ENCODE measurements around the gene HSPB1.

Gene HSPB1

DNA sequence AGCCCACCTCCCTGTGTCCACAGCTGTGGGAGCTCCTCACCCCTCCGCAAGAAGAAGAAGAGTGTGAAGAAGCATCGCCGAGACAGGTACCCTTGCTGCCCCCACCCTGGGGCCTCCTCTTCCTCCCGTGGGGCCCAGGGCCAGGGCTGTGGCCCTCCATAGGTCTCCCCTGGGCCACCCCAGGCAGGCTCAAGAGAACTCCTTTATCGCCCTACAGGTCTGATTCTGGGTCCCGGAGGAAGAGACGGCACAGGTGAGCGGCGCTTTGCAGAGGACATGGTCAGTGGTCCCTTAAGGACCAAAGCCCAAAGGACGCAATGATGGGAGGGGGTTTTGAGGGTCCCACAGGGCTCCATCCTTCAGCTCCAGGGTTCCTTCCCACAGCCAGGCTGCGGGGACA lies 41.1 kb upstream of the HSPB1 start:
- no peak for TF ChIP-seq NFRKB (IDR thresholded peaks at IDR 0.05)
- no peak for TF ChIP-seq ZNF384 (IDR thresholded peaks at IDR 0.05)
- no peak for TF ChIP-seq ELF4 (IDR thresholded peaks at IDR 0.05)
- no peak for TF ChIP-seq BHLHE40 (IDR thresholded peaks at IDR 0.05; ENCODE audit: borderline replicate concordance)
- no peak for TF ChIP-seq ARNT (IDR thresholded peaks at IDR 0.05)
- no peak for TF ChIP-seq FOXM1 (IDR thresholded peaks at IDR 0.05; ENCODE audit: borderline replicate concordance)
- TF ChIP-seq FOXA1 (IDR thresholded peaks at IDR 0.05) = no peak
- no peak for TF ChIP-seq CTBP1 (IDR thresholded peaks at IDR 0.05; ENCODE audit: borderline replicate concordance)
- no peak for TF ChIP-seq TARDBP (IDR thresholded peaks at IDR 0.05)
- TF ChIP-seq PKNOX1 (IDR thresholded peaks at IDR 0.05) = no peak
- no peak for TF ChIP-seq FOXK2 (IDR thresholded peaks at IDR 0.05)
- no peak for TF ChIP-seq SUZ12 (IDR thresholded peaks at IDR 0.05)
- no peak for TF ChIP-seq LEF1 (IDR thresholded peaks at IDR 0.05; ENCODE audit: borderline replicate concordance)
- TF ChIP-seq HDGF (IDR thresholded peaks at IDR 0.05; ENCODE audit: borderline replicate concordance) = no peak
- TF ChIP-seq SP1 (IDR thresholded peaks at IDR 0.05) = no peak
- TF ChIP-seq L3MBTL2 (conservative IDR thresholded peaks at IDR 0.05) = no peak
- ChIA-PET CTCF (interaction anchor here (2.8 kb wide), 1 partner anchor 83 kb away, joined by 15 read pairs; no protein-coding TSS in a partner anchor), POLR2A (no interaction called here)
- DNase-seq (ENCODE audit: extremely low spot score) = no peak

- ChIA-PET POLR2A (interaction anchor here (1.3 kb wide), 1 partner anchor 86 kb away, joined by 3 read pairs; no protein-coding TSS in a partner anchor), CTCF (interaction anchor here (0.8 to 2.8 kb wide), 7 partner anchors 7 to 88 kb away, joined by 3 to 15 read pairs (median 5); no protein-coding TSS in a partner anchor)
- no peak for TF ChIP-seq ZNF384 (IDR thresholded peaks at IDR 0.05)
- TF ChIP-seq FOXK2 (IDR thresholded peaks at IDR 0.05) = no peak
- TF ChIP-seq BHLHE40 (IDR thresholded peaks at IDR 0.05; ENCODE audit: borderline replicate concordance) = no peak
- no peak for TF ChIP-seq CTBP1 (IDR thresholded peaks at IDR 0.05; ENCODE audit: borderline replicate concordance)
- TF ChIP-seq L3MBTL2 (conservative IDR thresholded peaks at IDR 0.05) = no peak
- TF ChIP-seq NFRKB (IDR thresholded peaks at IDR 0.05) = no peak
- no peak for TF ChIP-seq SP1 (IDR thresholded peaks at IDR 0.05)
- TF ChIP-seq FOXA1 (IDR thresholded peaks at IDR 0.05) = no peak
- TF ChIP-seq ARNT (IDR thresholded peaks at IDR 0.05) = no peak
- TF ChIP-seq TARDBP (IDR thresholded peaks at IDR 0.05) = no peak
- TF ChIP-seq PKNOX1 (IDR thresholded peaks at IDR 0.05) = no peak
- TF ChIP-seq LEF1 (IDR thresholded peaks at IDR 0.05; ENCODE audit: borderline replicate concordance) = no peak
- TF ChIP-seq ELF4 (IDR thresholded peaks at IDR 0.05) = no peak
- DNase-seq (ENCODE audit: extremely low spot score) = no peak
Measured at GRCh38 chr7:76261931-76262330, 40.5 kb upstream of the HSPB1 start.

DNA sequence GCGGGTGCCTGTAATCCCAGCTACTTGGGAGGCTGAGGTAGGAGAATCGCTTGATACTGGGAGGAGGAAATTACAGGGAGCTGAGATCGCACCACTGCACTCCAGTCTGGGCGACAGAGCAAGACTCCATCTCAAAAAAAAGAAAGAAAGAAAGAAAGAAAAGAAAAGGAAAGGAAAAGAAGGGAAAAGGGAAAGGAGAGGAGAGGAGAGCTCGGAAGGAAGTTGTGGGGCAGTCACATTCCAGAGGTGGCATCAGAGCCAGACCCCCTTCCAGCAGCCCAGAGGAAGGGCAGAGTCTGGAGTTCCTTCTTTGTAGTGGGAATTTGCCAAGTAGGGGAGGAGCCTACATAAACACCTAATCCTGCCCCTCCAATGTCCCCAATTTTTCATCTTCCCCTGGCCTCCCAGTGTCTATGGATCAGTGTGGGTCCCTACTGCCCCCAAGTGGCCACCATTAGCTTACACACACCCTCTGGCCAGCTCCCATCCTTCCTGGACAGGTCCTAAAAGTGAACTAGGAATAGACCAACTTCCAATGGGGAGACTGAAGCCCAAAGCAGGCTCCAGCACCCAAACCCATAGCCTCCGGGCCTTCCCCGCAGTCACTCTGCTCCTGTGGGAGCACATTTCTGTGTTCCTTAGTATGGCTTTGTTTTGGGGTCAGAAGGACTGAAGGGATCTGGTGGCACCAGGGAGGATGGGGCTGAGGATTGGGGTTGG lies 39.6 kb upstream of the HSPB1 start:
- DNase-seq (ENCODE audit: extremely low spot score) = peak; percentile 59
- ChIA-PET POLR2A (interaction anchor here (0.6 to 1.3 kb wide), 5 partner anchors 28 to 97 kb away, joined by 3 to 4 read pairs (median 3); no protein-coding TSS in a partner anchor), CTCF (interaction anchor here (0.5 to 2.8 kb wide), 18 partner anchors 8 to 640 kb away, joined by 3 to 15 read pairs (median 4); partner anchors contain the start of gene ZP3)
- no peak for TF ChIP-seq PKNOX1 (IDR thresholded peaks at IDR 0.05)
- no peak for TF ChIP-seq FOXM1 (IDR thresholded peaks at IDR 0.05; ENCODE audit: borderline replicate concordance)
- no peak for TF ChIP-seq ZNF384 (IDR thresholded peaks at IDR 0.05)
- no peak for TF ChIP-seq TARDBP (IDR thresholded peaks at IDR 0.05)
- no peak for TF ChIP-seq FOXA1 (IDR thresholded peaks at IDR 0.05)
- no peak for TF ChIP-seq L3MBTL2 (conservative IDR thresholded peaks at IDR 0.05)
- no peak for TF ChIP-seq CTBP1 (IDR thresholded peaks at IDR 0.05; ENCODE audit: borderline replicate concordance)
- TF ChIP-seq SP1 (IDR thresholded peaks at IDR 0.05) = no peak
- TF ChIP-seq LEF1 (IDR thresholded peaks at IDR 0.05; ENCODE audit: borderline replicate concordance) = no peak
- no peak for TF ChIP-seq ELF4 (IDR thresholded peaks at IDR 0.05)

- POLR2A ChIA-PET = no interaction called here
- DNase-seq (ENCODE audit: extremely low spot score) = no peak
- CTCF ChIA-PET = no interaction called here
- TF ChIP-seq PKNOX1 (IDR thresholded peaks at IDR 0.05) (no peak), SUZ12 (IDR thresholded peaks at IDR 0.05) (no peak), HDGF (IDR thresholded peaks at IDR 0.05; ENCODE audit: borderline replicate concordance) (no peak), FOXM1 (IDR thresholded peaks at IDR 0.05; ENCODE audit: borderline replicate concordance) (no peak), ELF4 (IDR thresholded peaks at IDR 0.05) (no peak), CTBP1 (IDR thresholded peaks at IDR 0.05; ENCODE audit: borderline replicate concordance) (no peak), ZNF384 (IDR thresholded peaks at IDR 0.05) (no peak)
Measured at GRCh38 chr7:76265299-76265698, 37.2 kb upstream of the HSPB1 start.

- TF ChIP-seq L3MBTL2 (conservative IDR thresholded peaks at IDR 0.05) = 0 out of 2 replicates have a peak, but pooled peaks have one; percentile 49
- TF ChIP-seq FOXK2 (IDR thresholded peaks at IDR 0.05) = no peak
- TF ChIP-seq FOXM1 (IDR thresholded peaks at IDR 0.05; ENCODE audit: borderline replicate concordance) = no peak
- CTCF ChIA-PET = no interaction called here
- peak; percentile 28 for DNase-seq (ENCODE audit: extremely low spot score)
Measured at GRCh38 chr7:76267107-76267893, 35.2 kb upstream of the HSPB1 start.

More at GRCh38 chr7:76267107-76267893, 35.2 kb upstream of the HSPB1 start:
- POLR2A ChIA-PET = no interaction called here

Data from HEK293T (cell line).